Thymus (tissue), 2 donors: ENCODE data around the gene ZFP28. TPM values are rescaled to one million over a fixed set of nuclear protein-coding genes. Genes with fewer than 3 reads are reported as not detected.

Experiments
- polyA plus RNA-seq: library from polyadenylated mRNA; stranded (reverse); fragments of 200-250 nt; gene quantifications from one replicate; pipeline ENCODE4 v1.2.3, GENCODE V29; 2013
- total RNA-seq: library from RNA; stranded (reverse); fragments of 120-200 nt; gene quantifications from one replicate; pipeline ENCODE4 v1.2.4, GENCODE V29; 2013
- donor health status: healthy.

ZFP28 gene
- total and polyA plus RNA-seq, 2 donors: 2.9 to 6.1 TPM

Other genes starting within 250 kb of the ZFP28 start
- 7.4 TPM for gene ZSCAN5A, start 224.1 kb upstream of the ZFP28 start, total RNA-seq
- 4.9 TPM for gene ZSCAN5A, start 224.1 kb upstream of the ZFP28 start, polyA plus RNA-seq
- gene ZNF582, start 145.4 kb upstream of the ZFP28 start, total RNA-seq: 4.2 TPM
- gene ZNF582, start 145.4 kb upstream of the ZFP28 start, polyA plus RNA-seq: 6.2 TPM
- 5.0 TPM for gene ZNF583, start 134.6 kb upstream of the ZFP28 start, total RNA-seq
- 3.1 TPM for gene ZNF583, start 134.6 kb upstream of the ZFP28 start, polyA plus RNA-seq
- 3.8 TPM for gene ZNF667, start 61.6 kb upstream of the ZFP28 start, total RNA-seq
- gene ZNF667, start 61.6 kb upstream of the ZFP28 start, polyA plus RNA-seq: 4.7 TPM
- 1.4 TPM for gene ZNF471, start 31.1 kb upstream of the ZFP28 start, total RNA-seq
- 4.6 TPM for gene ZNF471, start 31.1 kb upstream of the ZFP28 start, polyA plus RNA-seq
- gene ZNF470, start 28.5 kb downstream of the ZFP28 start, total RNA-seq: 2.2 TPM
- gene ZNF470, start 28.5 kb downstream of the ZFP28 start, polyA plus RNA-seq: 7.7 TPM
- gene ZNF71, start 56.4 kb downstream of the ZFP28 start, total RNA-seq: 5.1 TPM
- gene ZNF71, start 56.4 kb downstream of the ZFP28 start, polyA plus RNA-seq: 3.5 TPM
- gene SMIM17, start 104.2 kb downstream of the ZFP28 start, total RNA-seq: 0.38 TPM
- 0.21 TPM for gene SMIM17, start 104.2 kb downstream of the ZFP28 start, polyA plus RNA-seq
- gene ZNF835, start 132.8 kb downstream of the ZFP28 start, total RNA-seq: 0.71 TPM
- 0.34 TPM for gene ZNF835, start 132.8 kb downstream of the ZFP28 start, polyA plus RNA-seq